Measurements from ENCODE around the gene GPR45.
"Not testable (repeated sequence)": the region's sequence is repeated elsewhere in the genome, so short reads cannot be mapped to it uniquely, and the experiment has no call there.

The GPR45 gene

GRCh38 chr2:105241443-105241842, at the start of gene GPR45:
Gene GPR45 (plus strand): TSS chr2:105241743. CDS start chr2:105241859, 116 bp downstream.
- DNase-seq: no peak

- no peak for DNase-seq
Observed at GRCh38 chr2:105194022-105194675, 47.4 kb upstream of the GPR45 start.

- no peak for DNase-seq
Observed at GRCh38 chr2:105196651-105197050, 44.9 kb upstream of the GPR45 start.

- DNase-seq: no peak
Observed at GRCh38 chr2:105215586-105216192, 25.9 kb upstream of the GPR45 start.

GRCh38 chr2:105220604-105221003, 20.9 kb upstream of the GPR45 start:
- DNase-seq: no peak

- DNase-seq: no peak
Observed at GRCh38 chr2:105224444-105224843, 17.1 kb upstream of the GPR45 start.

- no peak for DNase-seq
Observed at GRCh38 chr2:105231232-105231619, 10.3 kb upstream of the GPR45 start.

- peak; percentile 63 for DNase-seq
Observed at GRCh38 chr2:105235388-105236059, 6.0 kb upstream of the GPR45 start.

GRCh38 chr2:105236060-105236424, 5.5 kb upstream of the GPR45 start:
- DNase-seq: no peak

- no peak for DNase-seq
Observed at GRCh38 chr2:105237045-105237765, 4.3 kb upstream of the GPR45 start.

GRCh38 chr2:105238664-105239240, 2.8 kb upstream of the GPR45 start:
- no peak for DNase-seq

- DNase-seq: no peak
Observed at GRCh38 chr2:105239924-105240323, 1.6 kb upstream of the GPR45 start.

GRCh38 chr2:105242286-105242993, 897 bp downstream of the GPR45 start:
- no peak for DNase-seq

GRCh38 chr2:105243961-105244360, 2.4 kb downstream of the GPR45 start:
- DNase-seq: no peak

GRCh38 chr2:105244451-105244850, 2.9 kb downstream of the GPR45 start:
- no peak for DNase-seq

- DNase-seq: no peak
Observed at GRCh38 chr2:105248316-105249070, 7.0 kb downstream of the GPR45 start.

- no peak for DNase-seq
Observed at GRCh38 chr2:105249181-105249580, 7.6 kb downstream of the GPR45 start.

- no peak for DNase-seq
Observed at GRCh38 chr2:105249891-105250290, 8.3 kb downstream of the GPR45 start.

- not testable (repeated sequence) for DNase-seq
Observed at GRCh38 chr2:105251016-105251648, 9.6 kb downstream of the GPR45 start.

- no peak for DNase-seq
Observed at GRCh38 chr2:105252271-105252670, 10.7 kb downstream of the GPR45 start.

GRCh38 chr2:105254531-105255210, 13.1 kb downstream of the GPR45 start:
- DNase-seq: no peak

Measured in CD4-positive, alpha-beta T cell treated with Interleukin-6 for 4 hours (primary cell).